ENCODE results near the gene IGSF5. TPM values are rescaled to one million over a fixed set of nuclear protein-coding genes. Genes with fewer than 3 reads are reported as not detected.

The IGSF5 gene
- total and polyA plus RNA-seq, 9 of the 15 experiments (the other 6 are each of a cell fraction or from before 2014, with no cell fraction given): not detected

- no peaks in the 10 kb centered on the region for H3K36me3 ChIP-seq (ENCODE audit: control insufficient read depth, insufficient read depth, low read length)
- CTCF ChIA-PET (ENCODE audit: low intra/inter-chr PET ratio): interaction anchor here (0.9 to 2.8 kb wide), 2 partner anchors 197 to 342 kb away, joined by 3 to 18 read pairs; no protein-coding TSS in a partner anchor
- in situ Hi-C loops (cut with MboI) (no loop called here), intact Hi-C loops (cut with micrococcal nuclease) (loop anchor here (1.0 to 5.0 kb wide), 2 partner anchors 198 to 269 kb away; partner anchors contain the start of gene LCA5L)
- ATAC-seq: peak; percentile 86
- H3K9me3 ChIP-seq (replicated peaks; ENCODE audit: control insufficient read depth, insufficient read depth, low read depth, low read length): no peaks in the 10 kb centered on the region
- H3K27ac ChIP-seq (ENCODE audit: extremely low read depth, low read depth, low read length): no peak overlapping the region
- no peak overlapping the region for H3K4me2 ChIP-seq (ENCODE audit: insufficient read depth, low read length)
- peak; percentile 82 for FAIRE-seq
- DNase-seq (ENCODE audit: extremely low read depth in 1 of 4, low spot score in 3 of 4): peak; percentile 62 to 68 (median 66)
- no peaks in the 10 kb centered on the region for H3K4me1 ChIP-seq (replicated peaks in 1 of 2; ENCODE audit: control insufficient read depth in 2 of 2, insufficient read depth in 2 of 2, low read length in 2 of 2)
- POLR2A ChIA-PET: no interaction called here
- H4K20me1 ChIP-seq (replicated peaks; ENCODE audit: control insufficient read depth, insufficient read depth, low read length): no peaks in the 10 kb centered on the region
- WGBS (ENCODE audit: insufficient coverage, low coverage, missing lambda C conversion rate): 7% methylated on average over 10 of the region's 10 CpGs
- H3K27me3 ChIP-seq (ENCODE audit: control insufficient read depth in 2 of 2, insufficient read depth in 2 of 2, low read length in 2 of 2): peaks cover 0 to 9% of the 10 kb centered on the region in 2 experiments; a peak in 1 of 5 replicates
- H3K9ac ChIP-seq (ENCODE audit: insufficient read depth in 1 of 2, low read depth in 2 of 2, low read length in 2 of 2): no peak overlapping the region
- no peaks in the 10 kb centered on the region for H3K9me1 ChIP-seq (ENCODE audit: control insufficient read depth, insufficient read depth, low read length)
- H2AFZ ChIP-seq (ENCODE audit: low read depth, low read length): no peak overlapping the region
- BruUV-seq (replicated peaks): no TSS peak
- H3K79me2 ChIP-seq (ENCODE audit: control insufficient read depth, insufficient read depth, low read length): no peaks in the 10 kb centered on the region
- H3K4me3 ChIP-seq: no peak overlapping the region
- TF ChIP-seq ARID3A (IDR thresholded peaks at IDR 0.05; ENCODE audit: borderline replicate concordance, low read depth, low read length) (peak; percentile 66; the same call in 1 of the 2 replicates), HDGF (IDR thresholded peaks at IDR 0.05) (no peak), DEAF1 (CRISPR knock-in tag; IDR thresholded peaks at IDR 0.05) (0 out of 2 replicates have a peak, but pooled peaks have one; percentile 36), CBX8 (IDR thresholded peaks at IDR 0.05; ENCODE audit: borderline replicate concordance, extremely low read depth, low read depth, low read length, poor library complexity, severe bottlenecking) (no peak), ZNF740 (CRISPR knock-in tag; IDR thresholded peaks at IDR 0.05) (no peak), ZNF740 (tag; IDR thresholded peaks at IDR 0.05) (0 out of 4 replicates have a peak, but pooled peaks of 1 of the 2 experiments have one; percentile 34), E2F3 (CRISPR knock-in tag; IDR thresholded peaks at IDR 0.05) (no peak), ETS1 (conservative IDR thresholded peaks at IDR 0.05; ENCODE audit: control insufficient read depth, low read depth, low read length) (no peak), CREBBP (IDR thresholded peaks at IDR 0.05; ENCODE audit: low read depth, low read length) (no peak), RUNX1 (IDR thresholded peaks at IDR 0.05; ENCODE audit: low read depth) (no peak), RAD21 (CRISPR knock-in tag; conservative IDR thresholded peaks at IDR 0.05 in 1 of 2, IDR thresholded peaks at IDR 0.05 in 1 of 2) (peak; percentile 51 to 70; a peak in 3 of 4 replicates), VEZF1 (CRISPR knock-in tag; IDR thresholded peaks at IDR 0.05) (peak; percentile 43; the same call in 1 of the 2 replicates), TEAD1 (CRISPR knock-in tag; IDR thresholded peaks at IDR 0.05) (no peak)
Observed at GRCh38 chr21:39715804-39716397, 29.1 kb upstream of the IGSF5 start.
